Activated naive CD8-positive, alpha-beta T cell treated with anti-CD3 and anti-CD28 coated beads, Interleukin-2, amount 50 U/mL, for 24 hours (primary cell): ENCODE data around the gene RNF169.
"Not testable (repeated sequence)": the region's sequence is repeated elsewhere in the genome, so short reads cannot be mapped to it uniquely, and the experiment has no call there.

Experiments
- ATAC-seq: fragments of 150-1000 bp; cut with Tn5 transposase; one replicate; pipeline ENCODE4 v1.10.0; 2021
- DNase-seq: peaks from one replicate; pipeline ENCODE4 v3.0.0; 2021
- H3K27ac Mint-ChIP-seq: one replicate; pipeline ENCODE4 v1.8.0; 2021; ENCODE audit warnings: mild to moderate bottlenecking, mixed read lengths
- H3K27me3 Mint-ChIP-seq: one replicate; pipeline ENCODE4 v1.8.0; 2021; ENCODE audit warnings: mixed read lengths
- H3K36me3 Mint-ChIP-seq: one replicate; pipeline ENCODE4 v1.8.0; 2021; ENCODE audit warnings: low read depth, mixed read lengths
- H3K4me1 Mint-ChIP-seq: one replicate; pipeline ENCODE4 v1.8.0; 2021; ENCODE audit warnings: mixed read lengths
- H3K4me3 Mint-ChIP-seq: one replicate; pipeline ENCODE4 v1.8.0; 2021; ENCODE audit warnings: mild to moderate bottlenecking, moderate library complexity, mixed read lengths
- H3K9me3 Mint-ChIP-seq: one replicate; pipeline ENCODE4 v1.8.0; 2021; ENCODE audit warnings: mixed read lengths

Gene RNF169

DNA sequence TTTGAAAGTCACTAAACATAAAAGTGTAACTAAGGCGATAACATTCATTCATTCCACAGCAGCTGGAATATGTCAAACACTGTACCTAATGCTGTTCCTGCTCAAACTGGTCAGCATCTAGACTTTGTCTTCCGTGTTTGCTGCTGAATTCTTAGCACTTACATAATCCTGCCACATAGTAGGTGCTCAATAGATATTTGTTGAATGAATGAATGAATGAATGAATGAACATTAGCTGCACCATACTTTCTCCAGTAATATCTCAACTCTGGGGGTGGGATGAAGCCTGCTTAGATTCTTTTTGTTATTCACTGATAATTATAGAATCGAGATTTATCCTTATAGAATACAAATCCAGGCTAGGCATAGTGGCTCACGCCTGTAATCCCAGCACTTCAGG lies 6.6 kb upstream of the RNF169 start:
- Mint-ChIP-seq H3K9me3 (no peaks in the 10 kb centered on the region), H3K4me1 (peaks cover 6% of the 10 kb centered on the region), H3K27ac (no peak overlapping the region), H3K27me3 (peaks cover 14% of the 10 kb centered on the region), H3K36me3 (no peaks in the 10 kb centered on the region), H3K4me3 (no peak overlapping the region)
- no peak for DNase-seq
- ATAC-seq, result no peak

DNA sequence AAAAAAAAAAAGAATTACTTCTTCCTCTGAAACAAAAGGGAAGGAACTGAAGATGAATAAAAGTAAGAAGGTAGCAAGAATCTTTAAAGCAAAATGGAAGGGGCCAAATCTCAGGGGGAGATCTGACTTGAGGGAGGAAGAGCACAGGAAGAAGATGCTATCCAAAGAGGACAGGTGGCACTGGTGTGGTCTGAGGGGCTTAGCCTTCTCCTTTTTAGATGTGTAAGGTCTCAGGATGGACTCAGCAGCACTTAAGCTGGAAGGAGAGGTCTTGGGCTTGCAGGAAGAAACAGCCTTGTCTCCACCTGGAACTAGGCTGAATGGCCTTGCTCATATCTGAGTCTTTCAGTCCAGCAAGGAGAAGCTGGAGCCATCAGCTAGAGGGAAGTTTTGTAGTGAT lies 5.0 kb upstream of the RNF169 start:
- ATAC-seq (no peak), DNase-seq (no peak)
- Mint-ChIP-seq H3K27ac (no peak overlapping the region), H3K9me3 (no peaks in the 10 kb centered on the region), H3K27me3 (peaks cover 10% of the 10 kb centered on the region), H3K36me3 (no peaks in the 10 kb centered on the region), H3K4me1 (peaks cover 18% of the 10 kb centered on the region), H3K4me3 (no peak overlapping the region)

DNA sequence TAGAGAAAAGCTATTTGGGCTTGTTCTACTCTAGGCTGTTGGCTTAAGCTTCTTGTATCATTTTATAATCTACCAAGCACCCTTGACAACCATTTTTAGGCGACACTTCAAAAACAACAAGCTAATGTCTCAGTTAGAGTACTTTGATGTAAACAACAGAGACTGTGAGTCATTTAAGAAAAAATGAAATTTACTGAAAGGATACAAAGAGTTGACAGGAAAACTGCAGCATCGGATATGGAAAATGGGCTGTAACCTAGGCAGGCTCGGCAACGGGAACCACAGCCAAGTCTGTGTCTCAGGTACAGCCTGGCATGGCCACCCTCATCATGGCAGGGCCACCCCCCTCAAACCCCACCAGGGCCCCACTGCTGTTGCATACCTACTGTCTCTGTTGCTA lies 4.4 kb upstream of the RNF169 start:
- no peak for ATAC-seq
- Mint-ChIP-seq H3K4me3 (no peak overlapping the region), H3K27ac (no peak overlapping the region)

DNA sequence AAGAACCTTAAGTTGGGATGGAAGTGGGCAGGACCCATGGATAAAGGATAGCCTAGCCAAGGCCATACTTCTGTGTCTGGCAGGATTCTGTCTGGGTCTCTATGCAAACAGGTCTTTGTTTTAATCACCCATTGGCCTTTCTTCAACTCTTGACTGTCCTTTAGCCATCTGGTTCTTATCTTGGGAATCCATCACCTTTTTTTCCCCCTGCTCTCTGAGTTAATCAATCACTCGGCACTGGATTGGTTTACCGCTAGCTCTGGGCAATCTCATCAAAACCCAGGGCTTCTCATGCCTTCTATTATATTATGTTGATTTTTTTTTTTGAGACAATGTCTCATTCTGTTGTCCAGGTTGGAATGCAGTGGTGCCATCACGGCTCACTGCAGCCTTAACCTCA lies 1.8 kb upstream of the RNF169 start:
- ATAC-seq (no peak), DNase-seq (no peak)
- H3K9me3 Mint-ChIP-seq, result no peaks in the 10 kb centered on the region
- H3K4me3 Mint-ChIP-seq, result no peak overlapping the region
- no peak overlapping the region for H3K27ac Mint-ChIP-seq
- peaks cover 8% of the 10 kb centered on the region for H3K36me3 Mint-ChIP-seq
- H3K27me3 Mint-ChIP-seq, result no peaks in the 10 kb centered on the region
- H3K4me1 Mint-ChIP-seq, result peaks cover 31% of the 10 kb centered on the region

More for the DNA sequence above, 4.4 kb upstream of the RNF169 start:
- Mint-ChIP-seq H3K27me3 (peaks cover 4% of the 10 kb centered on the region), H3K36me3 (no peaks in the 10 kb centered on the region), H3K9me3 (no peaks in the 10 kb centered on the region), H3K4me1 (peaks cover 19% of the 10 kb centered on the region)
- no peak for DNase-seq

DNA sequence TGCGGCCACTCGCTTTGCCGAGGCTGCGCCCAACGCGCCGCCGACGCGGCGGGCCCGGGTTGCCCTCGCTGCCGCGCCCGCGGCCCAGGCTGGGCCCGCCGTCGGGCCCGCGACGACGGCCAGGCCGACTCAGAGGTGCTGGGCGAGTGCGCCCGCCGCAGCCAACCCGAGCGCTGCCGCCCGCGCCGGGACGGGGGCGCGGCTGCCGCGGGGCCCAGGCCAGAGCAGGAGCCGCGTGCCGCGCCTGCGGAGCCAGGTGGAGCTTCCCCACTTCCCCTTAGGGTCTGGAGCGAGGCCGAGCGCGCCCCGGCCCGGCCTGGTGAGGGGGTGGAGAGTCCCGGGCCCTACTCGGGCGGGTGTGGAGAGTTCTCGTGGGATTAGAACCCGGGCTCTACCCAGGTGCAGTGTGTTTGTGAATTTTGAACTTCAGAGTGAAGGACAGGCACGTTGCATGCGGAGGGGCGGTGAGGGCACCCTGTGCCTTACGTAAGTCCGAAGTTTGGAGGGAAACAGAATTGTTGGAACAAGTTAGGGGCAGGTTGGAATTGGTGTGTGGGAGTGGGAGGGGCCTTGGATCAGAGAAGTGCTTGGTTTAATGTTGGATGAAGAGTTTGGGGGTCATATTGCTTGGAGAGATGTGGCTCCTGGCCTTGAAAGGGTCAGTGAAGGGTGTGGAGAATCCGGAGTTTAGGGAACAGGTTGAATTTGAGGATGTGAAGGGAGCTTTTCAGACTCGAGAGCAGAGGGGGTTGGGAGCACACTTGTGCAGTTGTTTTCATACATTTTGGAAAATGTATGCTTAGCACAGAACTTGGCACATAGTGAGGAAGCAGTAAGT lies 697 bp downstream of the RNF169 start:
- Mint-ChIP-seq H3K4me3 (peak overlapping the region; percentile 87), H3K36me3 (peaks cover 15% of the 10 kb centered on the region), H3K9me3 (no peaks in the 10 kb centered on the region), H3K27ac (peak overlapping the region; percentile 81), H3K4me1 (peaks cover 41% of the 10 kb centered on the region), H3K27me3 (no peaks in the 10 kb centered on the region)
- DNase-seq (peak; percentile 62), ATAC-seq (peak; percentile 77)

DNA sequence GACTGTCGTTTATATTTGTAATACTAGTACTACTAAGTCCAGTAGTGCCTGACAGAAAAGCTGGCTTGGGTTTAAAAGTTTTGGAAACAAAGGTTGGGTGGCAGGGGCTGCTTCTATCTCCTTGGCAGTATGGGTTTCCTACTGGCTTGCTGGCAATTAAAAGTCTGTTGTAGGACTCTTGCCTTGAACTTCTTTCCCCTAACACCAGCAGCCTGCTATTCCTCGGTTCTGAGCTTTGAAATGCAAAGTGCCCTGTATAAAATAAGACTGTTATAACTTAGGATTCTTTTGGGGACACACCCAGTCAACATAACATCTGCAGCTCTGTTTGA lies 1.3 kb downstream of the RNF169 start:
- peak overlapping the region; percentile 81 for H3K27ac Mint-ChIP-seq
- H3K4me3 Mint-ChIP-seq, result peak overlapping the region; percentile 87
- ATAC-seq (no peak), DNase-seq (no peak)
- peaks cover 47% of the 10 kb centered on the region for H3K4me1 Mint-ChIP-seq
- no peaks in the 10 kb centered on the region for H3K9me3 Mint-ChIP-seq
- peaks cover 15% of the 10 kb centered on the region for H3K36me3 Mint-ChIP-seq
- no peaks in the 10 kb centered on the region for H3K27me3 Mint-ChIP-seq

DNA sequence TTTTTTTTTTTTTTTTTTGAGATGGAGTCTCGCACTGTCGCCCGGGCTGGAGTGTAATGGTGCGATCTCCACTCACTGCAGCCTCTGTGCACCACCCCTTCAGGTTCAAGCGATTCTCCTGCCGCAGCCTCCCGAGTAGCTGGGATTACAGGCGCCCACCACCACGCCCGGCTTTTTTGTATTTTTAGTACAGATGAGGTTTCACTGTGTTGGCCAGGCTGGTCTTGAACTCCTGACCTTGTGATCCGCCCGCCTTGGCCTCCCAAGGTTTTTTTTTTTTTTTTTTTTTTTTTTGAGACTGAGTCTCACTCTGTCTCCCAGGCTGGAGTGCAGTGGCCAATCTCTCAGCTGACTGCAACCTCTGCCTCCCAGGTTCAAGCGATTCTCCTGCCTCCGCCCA lies 1.9 kb downstream of the RNF169 start:
- peak overlapping the region; percentile 87 for H3K4me3 Mint-ChIP-seq
- not testable (repeated sequence) for H3K27ac Mint-ChIP-seq

DNA sequence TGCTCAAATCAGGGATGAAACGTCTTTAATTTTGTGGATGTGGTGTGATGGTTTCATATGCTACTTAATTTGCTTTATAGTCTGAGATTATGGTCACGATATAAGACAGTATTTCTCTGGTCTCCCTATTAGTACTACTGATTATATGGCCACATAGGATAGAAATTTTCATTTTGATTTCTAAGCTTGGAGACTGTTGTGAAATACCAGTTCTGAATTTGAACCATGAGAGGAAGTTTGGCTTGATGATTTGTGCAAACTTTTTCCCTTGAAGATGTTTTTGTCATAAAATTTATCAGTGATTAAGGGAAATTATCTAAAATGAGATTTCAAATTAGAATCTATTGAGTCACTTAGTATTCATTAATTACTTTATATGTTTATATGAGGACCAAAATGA lies 2.7 kb downstream of the RNF169 start:
- Mint-ChIP-seq H3K36me3 (peaks cover 21% of the 10 kb centered on the region), H3K27me3 (no peaks in the 10 kb centered on the region), H3K27ac (no peak overlapping the region), H3K9me3 (peaks cover under 1% of the 10 kb centered on the region), H3K4me1 (peaks cover 53% of the 10 kb centered on the region), H3K4me3 (peak overlapping the region; percentile 24)
- no peak for ATAC-seq
- DNase-seq, result no peak

More for the DNA sequence above, 1.9 kb downstream of the RNF169 start:
- not testable (repeated sequence) for H3K27me3 Mint-ChIP-seq, DNase-seq, ATAC-seq, H3K9me3 Mint-ChIP-seq
- H3K36me3 Mint-ChIP-seq, result peaks cover 19% of the 10 kb centered on the region
- H3K4me1 Mint-ChIP-seq, result peaks cover 53% of the 10 kb centered on the region

DNA sequence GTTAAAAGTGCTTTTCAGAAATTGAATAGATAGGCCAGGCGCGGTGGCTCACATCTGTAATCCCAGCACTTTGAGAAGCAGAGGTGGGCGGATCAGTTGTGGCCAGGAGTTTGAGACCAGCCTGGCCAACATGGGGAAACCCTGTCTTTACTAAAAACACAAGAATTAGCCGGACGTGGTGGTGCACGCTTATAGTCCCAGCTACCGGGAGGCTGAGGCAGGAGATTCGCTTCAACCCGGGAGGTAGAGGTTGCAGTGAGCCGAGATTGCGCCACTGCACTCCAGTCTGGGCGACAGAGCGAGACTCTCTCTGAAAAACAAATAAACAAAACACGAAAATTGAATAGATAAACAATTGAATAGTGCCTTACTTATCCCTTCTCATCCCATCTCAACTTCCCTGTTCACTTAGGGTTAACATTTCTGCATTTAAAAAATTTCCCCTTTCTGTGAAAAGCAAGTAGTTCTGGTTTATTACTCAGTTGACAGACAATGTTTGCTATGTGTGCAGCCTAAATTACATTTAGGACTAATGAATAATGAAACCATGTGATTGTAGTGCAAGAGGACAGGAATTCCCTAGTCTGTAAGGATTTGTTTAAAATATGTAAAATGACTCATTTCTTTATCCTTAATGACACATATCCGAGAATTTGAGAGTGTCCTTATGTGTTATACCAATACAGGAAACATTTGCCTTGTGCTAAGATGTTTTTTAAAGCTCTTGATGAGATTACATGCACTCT lies 6.0 kb downstream of the RNF169 start:
- H3K9me3 Mint-ChIP-seq, result peaks cover 5% of the 10 kb centered on the region
- H3K4me1 Mint-ChIP-seq, result peaks cover 37% of the 10 kb centered on the region
- H3K4me3 Mint-ChIP-seq, result no peak overlapping the region
- ATAC-seq, result peak; percentile 28
- no peaks in the 10 kb centered on the region for H3K27me3 Mint-ChIP-seq
- no peak for DNase-seq
- H3K36me3 Mint-ChIP-seq, result peaks cover 22% of the 10 kb centered on the region
- no peak overlapping the region for H3K27ac Mint-ChIP-seq

DNA sequence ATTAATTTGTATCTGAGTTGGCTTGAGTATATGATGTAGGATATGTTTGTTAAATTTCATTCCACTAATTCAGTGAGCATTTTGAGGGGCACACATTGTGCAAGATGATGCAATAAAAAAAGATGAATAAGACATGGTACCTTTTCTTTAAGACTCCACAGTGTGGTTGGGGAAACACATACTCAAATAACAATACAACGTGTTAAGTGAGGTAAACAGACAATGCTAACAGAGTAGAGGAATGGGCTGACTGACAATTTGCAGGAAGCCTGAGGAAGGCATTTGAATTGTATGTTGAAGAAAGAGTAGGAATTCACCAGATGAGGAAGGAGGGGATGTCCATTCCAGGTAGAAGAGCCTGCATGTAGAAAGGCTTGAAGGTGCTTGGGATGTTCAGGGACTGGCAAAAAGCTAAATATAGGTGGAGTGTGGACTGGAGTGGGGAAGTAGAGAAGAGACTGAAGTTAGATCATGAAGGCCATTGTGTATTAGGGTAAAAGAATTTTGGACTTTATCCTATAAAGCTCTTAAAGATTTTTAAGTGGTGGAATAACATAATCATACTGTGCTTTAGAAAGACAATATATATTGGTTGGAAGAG lies 6.8 kb downstream of the RNF169 start:
- ATAC-seq (no peak), DNase-seq (no peak)
- Mint-ChIP-seq H3K4me3 (no peak overlapping the region), H3K27me3 (no peaks in the 10 kb centered on the region), H3K27ac (peak overlapping the region; percentile 7), H3K4me1 (peaks cover 31% of the 10 kb centered on the region), H3K36me3 (peaks cover 20% of the 10 kb centered on the region), H3K9me3 (peaks cover 5% of the 10 kb centered on the region)

DNA sequence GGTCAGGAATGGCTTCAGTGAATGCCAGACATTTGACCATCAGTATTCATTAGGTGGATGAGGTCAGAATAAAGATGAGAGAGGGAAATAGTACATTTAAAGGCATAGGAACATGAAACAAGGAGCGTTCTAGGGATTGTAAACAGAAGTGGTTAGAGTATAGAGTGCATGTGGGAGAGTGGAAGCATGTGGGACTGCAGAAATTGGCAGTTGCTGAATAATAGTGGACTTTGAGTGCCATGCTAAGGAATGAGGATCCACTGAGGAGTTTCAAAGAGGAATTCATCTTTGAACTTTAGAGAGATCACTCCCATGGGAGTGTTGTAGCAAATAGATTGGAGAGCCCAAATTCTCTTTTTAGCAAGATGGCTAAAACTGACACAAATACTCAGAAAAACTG lies 7.9 kb downstream of the RNF169 start:
- peaks cover 17% of the 10 kb centered on the region for H3K36me3 Mint-ChIP-seq
- no peak for DNase-seq
- peaks cover 5% of the 10 kb centered on the region for H3K9me3 Mint-ChIP-seq
- peaks cover 25% of the 10 kb centered on the region for H3K4me1 Mint-ChIP-seq
- H3K4me3 Mint-ChIP-seq, result no peak overlapping the region
- ATAC-seq, result no peak
- no peaks in the 10 kb centered on the region for H3K27me3 Mint-ChIP-seq
- H3K27ac Mint-ChIP-seq, result no peak overlapping the region

DNA sequence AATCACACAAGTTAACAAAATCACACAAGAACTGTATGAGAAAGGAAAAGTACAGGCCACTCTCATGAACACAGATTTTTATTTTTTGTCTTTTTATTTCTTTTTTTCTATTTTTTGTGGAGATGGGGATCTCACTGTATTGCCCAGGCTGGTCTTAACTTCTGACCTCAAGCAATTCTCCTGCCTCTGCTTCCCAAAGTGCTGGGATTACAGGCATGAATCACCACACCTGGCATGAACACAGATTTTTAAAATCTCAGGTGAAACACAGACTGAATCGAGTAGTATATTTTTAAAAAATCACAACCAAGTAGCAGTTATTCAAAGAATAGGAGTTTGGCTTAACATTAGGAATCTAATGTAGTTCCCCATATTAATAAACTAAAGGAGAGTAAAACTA lies 18.3 kb downstream of the RNF169 start:
- Mint-ChIP-seq H3K9me3 (peaks cover 7% of the 10 kb centered on the region), H3K27me3 (no peaks in the 10 kb centered on the region), H3K36me3 (peaks cover 23% of the 10 kb centered on the region), H3K4me3 (no peak overlapping the region), H3K27ac (no peak overlapping the region), H3K4me1 (peaks cover 35% of the 10 kb centered on the region)
- ATAC-seq (no peak), DNase-seq (no peak)

DNA sequence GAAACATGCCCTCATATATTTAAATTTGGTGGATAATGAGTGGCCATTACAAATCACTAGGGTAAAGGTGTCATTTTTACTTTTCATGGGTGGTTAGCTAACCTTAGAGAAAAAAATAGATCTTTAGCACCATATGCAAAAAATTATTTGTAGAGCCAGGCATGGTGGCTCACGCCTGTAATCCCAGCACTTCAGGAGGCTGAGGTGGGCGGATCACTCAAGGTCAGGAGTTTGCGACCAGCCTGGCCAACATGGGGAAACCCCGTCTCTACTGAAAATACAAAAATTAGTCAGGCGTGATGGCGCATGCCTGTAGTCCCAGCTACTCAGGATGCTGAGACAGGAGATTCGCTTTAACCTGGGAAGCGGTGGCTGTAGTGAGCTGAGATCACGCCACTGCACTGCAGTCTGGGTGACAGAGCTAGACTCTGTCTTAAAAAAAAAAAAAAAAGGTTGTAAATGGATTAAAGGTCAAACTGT lies 19.6 kb downstream of the RNF169 start:
- ATAC-seq (peak; percentile 86), DNase-seq (peak; percentile 52)
- not testable (repeated sequence) for H3K27me3 Mint-ChIP-seq, H3K9me3 Mint-ChIP-seq, H3K27ac Mint-ChIP-seq, H3K4me3 Mint-ChIP-seq
- Mint-ChIP-seq H3K4me1 (peaks cover 37% of the 10 kb centered on the region), H3K36me3 (peaks cover 14% of the 10 kb centered on the region)

DNA sequence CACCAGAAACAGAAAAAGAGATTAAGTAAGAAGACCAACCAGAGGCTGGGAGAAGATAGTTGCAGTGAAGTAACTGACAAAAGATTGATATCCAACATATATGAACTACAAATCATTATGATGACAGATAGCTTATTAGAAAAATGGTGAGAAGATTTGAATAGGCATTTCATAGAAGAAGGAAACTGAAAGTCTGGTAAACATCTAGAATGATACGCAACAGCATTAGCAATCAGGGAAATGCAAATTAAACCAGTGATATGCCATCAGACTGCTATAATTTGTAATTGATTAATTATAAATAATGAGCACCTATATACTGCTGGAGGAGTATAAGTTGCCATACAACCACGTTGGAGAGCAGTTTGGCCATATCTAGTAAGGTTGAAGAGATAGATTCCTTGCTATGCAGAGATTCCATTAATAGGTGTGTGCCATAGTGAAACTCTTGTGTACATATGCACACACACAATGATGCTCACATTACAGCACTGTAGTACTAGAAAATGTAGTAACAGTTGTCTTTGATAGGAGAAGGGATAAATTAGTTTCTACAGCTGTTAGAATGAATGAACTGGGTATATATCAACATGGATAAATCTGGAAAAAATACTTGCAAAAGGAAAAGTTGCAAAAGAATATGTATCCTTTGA lies 20.5 kb downstream of the RNF169 start:
- H3K27ac Mint-ChIP-seq, result no peak overlapping the region
- H3K4me3 Mint-ChIP-seq, result no peak overlapping the region
- peaks cover 40% of the 10 kb centered on the region for H3K4me1 Mint-ChIP-seq
- no peaks in the 10 kb centered on the region for H3K27me3 Mint-ChIP-seq
- no peak for DNase-seq
- H3K9me3 Mint-ChIP-seq, result no peaks in the 10 kb centered on the region
- peaks cover 9% of the 10 kb centered on the region for H3K36me3 Mint-ChIP-seq
- no peak for ATAC-seq
